SK-N-SH (cell line): ENCODE measurements around the gene CDKL5. TPM values are rescaled to one million over a fixed set of nuclear protein-coding genes. Genes with fewer than 3 reads are reported as not detected.

Experiments
- CTCF ChIA-PET: fragments of 300-600, 350-600 bp; formaldehyde crosslinking; extraction: SDS; loops from one replicate; lab custom pipeline; 2021; lab: Yijun Ruan, JAX
- POLR2A ChIA-PET: fragments of 350-600 bp; sonication (Branson Sonifier 250); formaldehyde crosslinking; extraction: SDS; loops from one replicate; lab custom pipeline; 2020; ENCODE audit warnings: antibody characterized with exemption, inconsistent platforms; lab: Yijun Ruan, JAX
- DNase-seq: peaks from one replicate; pipeline ENCODE4 v3.0.0; 2012
- H2AFZ ChIP-seq: fragments of 200-600 bp; sonication (generic); 2 replicates; pipeline ENCODE4 v1.8.1; 2016; ENCODE audit warnings: antibody characterized with exemption, mild to moderate bottlenecking, low read depth
- H3F3A ChIP-seq: fragments of 200-600 bp; sonication (generic); replicated peaks from 2 replicates; pipeline ENCODE3; 2016; ENCODE audit warnings: antibody characterized with exemption, mild to moderate bottlenecking; ENCODE audit not compliant: insufficient read depth
- H3K27ac ChIP-seq, 2 experiments: fragments of 200-500 bp in 1 of 2; fragments of 200-600 bp in 1 of 2; sonication (Bioruptor generic) in 1 of 2; sonication (generic), shearing (Covaris generic) in 1 of 2; 2 replicates each; pipeline versions ENCODE4 v1.5.1 to v1.6.1; 2014 to 2016; ENCODE audit warnings: low read depth in 2 of 2, inconsistent platforms in 1 of 2, low read length in 1 of 2, mild to moderate bottlenecking in 1 of 2, mixed read lengths in 1 of 2
- H3K27me3 ChIP-seq: fragments of 200-600 bp; sonication (generic), shearing (Covaris generic); 2 replicates; pipeline ENCODE4 v1.6.1; 2016; ENCODE audit warnings: mixed run types; ENCODE audit not compliant: insufficient read depth
- H3K36me3 ChIP-seq, 2 experiments: fragments of 200-500 bp in 1 of 2; fragments of 200-600 bp in 1 of 2; sonication (Bioruptor generic) in 1 of 2; sonication (generic) in 1 of 2; replicated peaks in 1 of 2; 2 replicates each; pipeline versions ENCODE3 to v1.5.1; 2014 to 2016; ENCODE audit warnings: low read length in 1 of 2, mild to moderate bottlenecking in 1 of 2; ENCODE audit not compliant: insufficient read depth in 2 of 2, control insufficient read depth in 1 of 2
- H3K4me1 ChIP-seq, 2 experiments: fragments of 200-500 bp in 1 of 2; fragments of 200-600 bp in 1 of 2; sonication (Bioruptor generic) in 1 of 2; sonication (generic), shearing (Covaris generic) in 1 of 2; 2 replicates each; pipeline versions ENCODE4 v1.5.1 to v1.6.1; 2014 to 2016; ENCODE audit warnings: low read depth in 1 of 2, low read length in 1 of 2, mixed run types in 1 of 2; ENCODE audit not compliant: insufficient read depth in 2 of 2, control insufficient read depth in 1 of 2
- H3K4me2 ChIP-seq: fragments of 200-600 bp; sonication (generic), shearing (Covaris generic); 2 replicates; pipeline ENCODE4 v1.6.1; 2017; ENCODE audit warnings: mixed run types
- H3K4me3 ChIP-seq, 2 experiments: fragments of 200-500 bp in 1 of 2; fragments of 200-600 bp in 1 of 2; sonication (Bioruptor generic) in 1 of 2; sonication (generic), shearing (Covaris generic) in 1 of 2; 2 replicates each; pipeline versions ENCODE4 v1.5.1 to v1.8.1; 2014 to 2016; ENCODE audit warnings: low read depth in 2 of 2, inconsistent platforms in 1 of 2, low read length in 1 of 2, mild to moderate bottlenecking in 1 of 2, mixed read lengths in 1 of 2, moderate library complexity in 1 of 2
- H3K79me2 ChIP-seq: fragments of 200-600 bp; sonication (generic); 2 replicates; pipeline ENCODE4 v1.8.1; 2017; ENCODE audit warnings: mild to moderate bottlenecking; ENCODE audit not compliant: insufficient read depth
- H3K9ac ChIP-seq: fragments of 200-600 bp; sonication (generic); 2 replicates; pipeline ENCODE4 v1.6.1; 2017; ENCODE audit warnings: mixed run types
- H3K9me2 ChIP-seq: fragments of 200-600 bp; sonication (generic); 2 replicates; pipeline ENCODE4 v1.6.1; 2017; ENCODE audit warnings: mixed run types
- H3K9me3 ChIP-seq: fragments of 200-600 bp; sonication (generic); 2 replicates; pipeline ENCODE4 v1.6.1; 2017; ENCODE audit warnings: mixed run types, mild to moderate bottlenecking, moderate library complexity
- H4K20me1 ChIP-seq: fragments of 200-600 bp; sonication (generic); 2 replicates; pipeline ENCODE4 v1.6.1; 2017; ENCODE audit warnings: mild to moderate bottlenecking, mixed run types; ENCODE audit not compliant: insufficient read depth
- ELF1 ChIP-seq: IDR thresholded peaks from 2 replicates; pipeline ENCODE4 v1.4.0; 2012
- EZH2phosphoT487 ChIP-seq: fragments of 200-600 bp; sonication (generic); IDR thresholded peaks from 2 replicates; pipeline ENCODE4 v1.6.1; 2017; ENCODE audit warnings: low read depth, mixed run types, mild to moderate bottlenecking, antibody characterized with exemption, moderate library complexity, borderline replicate concordance
- FOSL2 ChIP-seq: IDR thresholded peaks from 2 replicates; pipeline ENCODE4 v1.4.0; 2012; ENCODE audit warnings: low read depth, mild to moderate bottlenecking, moderate library complexity, borderline replicate concordance
- GABPA ChIP-seq: IDR thresholded peaks from 2 replicates; pipeline ENCODE4 v1.4.0; 2012; ENCODE audit warnings: low read depth, mild to moderate bottlenecking
- GATA2 ChIP-seq: sonication (generic); formaldehyde crosslinking; IDR thresholded peaks from 2 replicates; pipeline ENCODE4 v1.5.0; 2020; ENCODE audit warnings: mild to moderate bottlenecking, missing genetic modification reagents
- MEF2A ChIP-seq: IDR thresholded peaks from 2 replicates; pipeline ENCODE4 v1.4.0; 2012; ENCODE audit warnings: low read depth, borderline replicate concordance
- PBX3 ChIP-seq: IDR thresholded peaks from 2 replicates; pipeline ENCODE4; 2012
- RXRA ChIP-seq: IDR thresholded peaks from 2 replicates; pipeline ENCODE4 v1.4.0; 2012; ENCODE audit warnings: low read depth, mild to moderate bottlenecking, borderline replicate concordance
- SIN3A ChIP-seq: IDR thresholded peaks from 2 replicates; pipeline ENCODE4 v1.6.1; 2012; ENCODE audit warnings: low read depth, mild to moderate bottlenecking, low read length, moderate library complexity, borderline replicate concordance
- TEAD4 ChIP-seq: IDR thresholded peaks from 2 replicates; pipeline ENCODE4 v1.4.0; 2012; ENCODE audit warnings: mild to moderate bottlenecking, borderline replicate concordance; ENCODE audit not compliant: insufficient read depth
- WGBS: methylation state at CpG from one replicate; pipeline ENCODE4 v1.1.6; 2017; ENCODE audit warnings: low lambda C conversion rate; 5-methylcytosine and 5-hydroxymethylcytosine counted together
- polyA plus RNA-seq, 3 experiments: library from polyadenylated mRNA; depleted of rRNA; stranded (reverse); fragments of >200 nt; gene quantifications; 2 replicates each; pipeline ENCODE4 v1.2.3, GENCODE V29; 2012
- TF ChIP-seq, protein P1 (sequence below): fragments of 200-600 bp; sonication (generic); IDR thresholded peaks from 2 replicates; pipeline ENCODE4 v1.6.1; 2017; ENCODE audit warnings: antibody characterized with exemption, mild to moderate bottlenecking, moderate library complexity
- TF ChIP-seq, protein P2 (sequence below): IDR thresholded peaks from 2 replicates; pipeline ENCODE4 v1.4.0; 2012; ENCODE audit warnings: low read depth
- TF ChIP-seq, protein P3 (sequence below): fragments of 150-350 bp; IDR thresholded peaks from 2 replicates; pipeline ENCODE4 v1.6.1; 2017; ENCODE audit warnings: antibody characterized with exemption, low read length, low read depth, borderline replicate concordance
- TF ChIP-seq, protein P4 (sequence below): IDR thresholded peaks from 2 replicates; pipeline ENCODE4 v1.4.0; 2012; ENCODE audit warnings: low read depth, borderline replicate concordance

The CDKL5 gene
- polyA plus RNA-seq, 1 of the 3 experiments (the other 2 are of a cell fraction), result 1.3 TPM

DNA sequence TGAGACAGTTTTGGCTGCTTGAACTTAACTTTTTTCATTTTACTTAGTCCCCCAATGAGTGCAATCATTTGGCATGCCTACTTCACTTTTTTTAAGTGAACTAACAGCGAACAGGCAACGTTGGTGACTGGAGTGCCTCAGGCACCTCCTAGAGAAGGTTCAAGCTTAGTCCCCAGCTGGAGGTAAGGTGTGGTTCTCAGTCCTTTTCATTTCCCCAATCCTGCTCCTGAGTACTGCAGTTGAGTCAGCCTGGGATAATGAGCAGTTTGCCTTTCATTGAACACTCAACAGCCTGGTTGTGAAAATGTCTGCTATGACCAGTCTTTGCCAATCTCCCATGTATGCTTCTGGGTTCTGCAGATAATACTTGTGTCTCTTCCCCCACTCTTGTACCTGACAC, 109.5 kb downstream of the CDKL5 start:
- Histone ChIP-seq H4K20me1 (no peaks in the 10 kb centered on the region), H3K4me3 (no peak overlapping the region), H3K36me3 (peaks cover 0 to 4% of the 10 kb centered on the region in 2 experiments), H3K27me3 (no peaks in the 10 kb centered on the region), H3F3A (no peaks in the 10 kb centered on the region), H3K79me2 (no peaks in the 10 kb centered on the region), H3K9me2 (no peaks in the 10 kb centered on the region), H2AFZ (no peak overlapping the region), H3K9me3 (no peaks in the 10 kb centered on the region), H3K27ac (no peak overlapping the region), H3K4me1 (peaks cover 0 to 12% of the 10 kb centered on the region in 2 experiments; a peak in 2 of 4 replicates), H3K4me2 (no peak overlapping the region), H3K9ac (no peak overlapping the region)
- WGBS, result 43% methylated on average over 2 of the region's 2 CpGs
- POLR2A ChIA-PET, result no interaction called here
- CTCF ChIA-PET, result no interaction called here
- DNase-seq, result no peak
- TF ChIP-seq GABPA, result no peak
- no peak for TF ChIP-seq TEAD4
- TF ChIP-seq GATA2 (CRISPR knock-in tag), result no peak
- TF ChIP-seq FOSL2, result no peak
- no peak for TF ChIP-seq PBX3
- no peak for TF ChIP-seq SIN3A
- TF ChIP-seq, protein P1, sequence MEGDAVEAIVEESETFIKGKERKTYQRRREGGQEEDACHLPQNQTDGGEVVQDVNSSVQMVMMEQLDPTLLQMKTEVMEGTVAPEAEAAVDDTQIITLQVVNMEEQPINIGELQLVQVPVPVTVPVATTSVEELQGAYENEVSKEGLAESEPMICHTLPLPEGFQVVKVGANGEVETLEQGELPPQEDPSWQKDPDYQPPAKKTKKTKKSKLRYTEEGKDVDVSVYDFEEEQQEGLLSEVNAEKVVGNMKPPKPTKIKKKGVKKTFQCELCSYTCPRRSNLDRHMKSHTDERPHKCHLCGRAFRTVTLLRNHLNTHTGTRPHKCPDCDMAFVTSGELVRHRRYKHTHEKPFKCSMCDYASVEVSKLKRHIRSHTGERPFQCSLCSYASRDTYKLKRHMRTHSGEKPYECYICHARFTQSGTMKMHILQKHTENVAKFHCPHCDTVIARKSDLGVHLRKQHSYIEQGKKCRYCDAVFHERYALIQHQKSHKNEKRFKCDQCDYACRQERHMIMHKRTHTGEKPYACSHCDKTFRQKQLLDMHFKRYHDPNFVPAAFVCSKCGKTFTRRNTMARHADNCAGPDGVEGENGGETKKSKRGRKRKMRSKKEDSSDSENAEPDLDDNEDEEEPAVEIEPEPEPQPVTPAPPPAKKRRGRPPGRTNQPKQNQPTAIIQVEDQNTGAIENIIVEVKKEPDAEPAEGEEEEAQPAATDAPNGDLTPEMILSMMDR, result no peak
- no peak for TF ChIP-seq ELF1
- TF ChIP-seq, protein P2, sequence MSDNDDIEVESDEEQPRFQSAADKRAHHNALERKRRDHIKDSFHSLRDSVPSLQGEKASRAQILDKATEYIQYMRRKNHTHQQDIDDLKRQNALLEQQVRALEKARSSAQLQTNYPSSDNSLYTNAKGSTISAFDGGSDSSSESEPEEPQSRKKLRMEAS, result no peak
- TF ChIP-seq, protein P3, sequence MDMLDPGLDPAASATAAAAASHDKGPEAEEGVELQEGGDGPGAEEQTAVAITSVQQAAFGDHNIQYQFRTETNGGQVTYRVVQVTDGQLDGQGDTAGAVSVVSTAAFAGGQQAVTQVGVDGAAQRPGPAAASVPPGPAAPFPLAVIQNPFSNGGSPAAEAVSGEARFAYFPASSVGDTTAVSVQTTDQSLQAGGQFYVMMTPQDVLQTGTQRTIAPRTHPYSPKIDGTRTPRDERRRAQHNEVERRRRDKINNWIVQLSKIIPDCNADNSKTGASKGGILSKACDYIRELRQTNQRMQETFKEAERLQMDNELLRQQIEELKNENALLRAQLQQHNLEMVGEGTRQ, result no peak
- TF ChIP-seq RXRA, result no peak

DNA sequence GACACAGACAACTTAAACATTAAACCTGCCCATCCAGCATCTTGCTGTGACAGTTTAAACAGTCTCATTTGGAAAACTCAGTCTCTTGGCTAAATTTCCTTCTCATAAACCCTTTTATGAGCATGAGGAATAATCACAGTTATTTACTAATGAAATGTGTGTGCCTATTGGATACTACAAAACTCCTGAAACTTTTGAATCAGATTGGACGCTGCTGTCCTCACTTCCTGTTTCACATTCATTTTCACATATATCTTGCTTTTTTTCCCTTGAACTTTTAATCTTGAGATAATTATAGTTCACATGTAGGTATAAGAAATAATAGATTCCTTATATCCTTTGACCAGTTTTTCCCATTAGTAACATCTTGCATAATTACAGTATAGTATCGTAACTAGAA, 111.7 kb downstream of the CDKL5 start:
- no peaks in the 10 kb centered on the region for H3F3A ChIP-seq
- H3K27me3 ChIP-seq, result no peaks in the 10 kb centered on the region
- CTCF ChIA-PET, result no interaction called here
- no peak overlapping the region for H3K9ac ChIP-seq
- no peak overlapping the region for H2AFZ ChIP-seq
- peaks cover 0 to 4% of the 10 kb centered on the region in 2 experiments for H3K36me3 ChIP-seq
- no peak for DNase-seq
- H3K79me2 ChIP-seq, result no peaks in the 10 kb centered on the region
- TF ChIP-seq MEF2A (no peak), EZH2phosphoT487 (no peak), GATA2 (CRISPR knock-in tag) (no peak), GABPA (no peak)
- TF ChIP-seq, protein P4, sequence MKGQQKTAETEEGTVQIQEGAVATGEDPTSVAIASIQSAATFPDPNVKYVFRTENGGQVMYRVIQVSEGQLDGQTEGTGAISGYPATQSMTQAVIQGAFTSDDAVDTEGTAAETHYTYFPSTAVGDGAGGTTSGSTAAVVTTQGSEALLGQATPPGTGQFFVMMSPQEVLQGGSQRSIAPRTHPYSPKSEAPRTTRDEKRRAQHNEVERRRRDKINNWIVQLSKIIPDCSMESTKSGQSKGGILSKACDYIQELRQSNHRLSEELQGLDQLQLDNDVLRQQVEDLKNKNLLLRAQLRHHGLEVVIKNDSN, result no peak
- no peak overlapping the region for H3K4me2 ChIP-seq
- no peaks in the 10 kb centered on the region for H3K9me3 ChIP-seq
- H3K9me2 ChIP-seq, result no peaks in the 10 kb centered on the region
- no peak overlapping the region for H3K4me3 ChIP-seq
- H3K4me1 ChIP-seq, result peaks cover 0 to 12% of the 10 kb centered on the region in 2 experiments; a peak in 1 of 4 replicates
- no peak overlapping the region for H3K27ac ChIP-seq
- H4K20me1 ChIP-seq, result no peaks in the 10 kb centered on the region
- 53% methylated on average over 2 of the region's 2 CpGs for WGBS
- POLR2A ChIA-PET, result no interaction called here
